Epithelial cell of esophagus (primary cell): ENCODE measurements around the gene RBMS1.
A peak's percentile ranks its signal among the peaks of the same experiment; 100 is the strongest.

ENCODE experiments used
- DNase-seq: peaks from one replicate; pipeline ENCODE4 v3.0.0; 2010; ENCODE audit warnings: low read depth
- H3K4me3 ChIP-seq: 2 replicates; pipeline ENCODE4 v1.5.1; 2011; ENCODE audit warnings: mild to moderate bottlenecking, low read length, control low read depth
- CTCF ChIP-seq: IDR thresholded peaks from 2 replicates; pipeline ENCODE4 v1.5.1; 2011; ENCODE audit warnings: low read depth, mild to moderate bottlenecking, low read length, control low read depth, inconsistent platforms; ENCODE audit not compliant: insufficient read depth; ENCODE audit errors: missing control alignments

RBMS1 gene

GRCh38 chr2:160431441-160431840 lies 62.2 kb downstream of the RBMS1 start:
- peak; percentile 55 for DNase-seq
- TF ChIP-seq CTCF = no peak

GRCh38 chr2:160430001-160430344 lies 63.6 kb downstream of the RBMS1 start:
- no peak for DNase-seq
- TF ChIP-seq CTCF = no peak
- no peak overlapping the region for H3K4me3 ChIP-seq

More at GRCh38 chr2:160431441-160431840, 62.2 kb downstream of the RBMS1 start:
- H3K4me3 ChIP-seq = no peak overlapping the region

GRCh38 chr2:160429248-160430000 lies 64.2 kb downstream of the RBMS1 start:
- peak; percentile 71 for DNase-seq
- TF ChIP-seq CTCF = peak; percentile 42
- H3K4me3 ChIP-seq = no peak overlapping the region

GRCh38 chr2:160428405-160428763 lies 65.2 kb downstream of the RBMS1 start:
- DNase-seq = no peak
- H3K4me3 ChIP-seq = no peak overlapping the region
- no peak for TF ChIP-seq CTCF

GRCh38 chr2:160427629-160428404 lies 65.8 kb downstream of the RBMS1 start:
- TF ChIP-seq CTCF = no peak
- no peak overlapping the region for H3K4me3 ChIP-seq
- no peak for DNase-seq

- TF ChIP-seq CTCF = no peak
- no peak overlapping the region for H3K4me3 ChIP-seq
- DNase-seq = no peak
Observed at GRCh38 chr2:160426604-160427003, 67.0 kb downstream of the RBMS1 start.
